OCI-LY7 (cell line): ENCODE data around the gene C15orf62. TPM values are rescaled to one million over a fixed set of nuclear protein-coding genes. Genes with fewer than 3 reads are reported as not detected.

Experiments used
- BruUV-seq: library from RNA; stranded (reverse); fragments of 400-500 nt; replicated peaks from 2 replicates; lab custom pipeline; 2021; lab: Mats Ljungman, UMichigan
- CTCF ChIA-PET: fragments of 300-600 bp; sonication (Branson Sonifier 250); formaldehyde crosslinking; loops from one replicate; lab custom pipeline; 2022; ENCODE audit warnings: antibody characterized with exemption; ENCODE audit not compliant: unreplicated experiment; lab: Charles Lee
- POLR2A ChIA-PET: fragments of 300-600 bp; sonication (Branson Sonifier 250); formaldehyde crosslinking; loops from one replicate; lab custom pipeline; 2022; ENCODE audit warnings: antibody characterized with exemption; lab: Charles Lee
- DNase-seq: peaks from one replicate; pipeline ENCODE4 v3.0.0-alpha.2; 2015; ENCODE audit warnings: low spot score
- H2AFZ ChIP-seq: fragments of 200-600 bp; sonication (generic), shearing (Covaris generic); 2 replicates; pipeline ENCODE4 v1.6.1; 2014; ENCODE audit warnings: mild to moderate bottlenecking, antibody characterized with exemption, low read length, moderate library complexity
- H3K27ac ChIP-seq: fragments of 200-600 bp; sonication (generic); 2 replicates; pipeline ENCODE4 v1.5.1; 2014; ENCODE audit warnings: mixed run types, low read depth, mild to moderate bottlenecking, moderate library complexity, low read length, inconsistent platforms; ENCODE audit not compliant: poor library complexity, severe bottlenecking
- H3K36me3 ChIP-seq: fragments of 200-600 bp; sonication (generic); 2 replicates; pipeline ENCODE4 v1.6.1; 2014; ENCODE audit warnings: mild to moderate bottlenecking, antibody characterized with exemption, low read length, moderate library complexity, mixed read lengths; ENCODE audit not compliant: insufficient read depth
- H3K4me1 ChIP-seq: fragments of 200-600 bp; sonication (generic); 2 replicates; pipeline ENCODE4 v1.5.1; 2014; ENCODE audit warnings: mild to moderate bottlenecking, low read length; ENCODE audit not compliant: insufficient read depth, poor library complexity, severe bottlenecking
- H3K4me2 ChIP-seq: fragments of 200-600 bp; sonication (generic); 2 replicates; pipeline ENCODE4 v1.6.1; 2014; ENCODE audit warnings: mild to moderate bottlenecking, low read length
- H3K4me3 ChIP-seq: fragments of 200-600 bp; sonication (generic); 2 replicates; pipeline ENCODE4 v1.5.1; 2014; ENCODE audit warnings: mild to moderate bottlenecking, low read depth, low read length; ENCODE audit not compliant: poor library complexity, severe bottlenecking
- H3K79me2 ChIP-seq: fragments of 200-600 bp; sonication (generic); 2 replicates; pipeline ENCODE4 v1.6.1; 2016; ENCODE audit warnings: low read depth, mild to moderate bottlenecking, low read length, moderate library complexity, mixed read lengths; ENCODE audit not compliant: insufficient read depth
- H3K9me2 ChIP-seq: fragments of 200-600 bp; sonication (generic); 2 replicates; pipeline ENCODE4 v1.6.1; 2016; ENCODE audit warnings: mild to moderate bottlenecking, low read length, mixed read lengths; ENCODE audit not compliant: insufficient read depth
- H3K9me3 ChIP-seq: fragments of 200-600 bp; sonication (generic); 2 replicates; pipeline ENCODE4 v1.6.1; 2014; ENCODE audit warnings: mild to moderate bottlenecking, mixed run types, low read length, mixed read lengths
- H4K20me1 ChIP-seq: fragments of 200-600 bp; sonication (generic); 2 replicates; pipeline ENCODE4 v1.6.1; 2014; ENCODE audit warnings: mild to moderate bottlenecking, antibody characterized with exemption, low read length, moderate library complexity, mixed read lengths; ENCODE audit not compliant: insufficient read depth
- EZH2phosphoT487 ChIP-seq: fragments of 200-600 bp; sonication (generic); IDR thresholded peaks from 2 replicates; pipeline ENCODE4 v1.6.1; 2018; ENCODE audit warnings: low read depth, borderline replicate concordance, mild to moderate bottlenecking, mixed run types, antibody characterized with exemption, low read length, moderate library complexity, mixed read lengths
- intact Hi-C: fragments of 100-400 bp; cut with micrococcal nuclease; formaldehyde crosslinking; loops from one replicate; pipeline ENCODE4 v1.10.0; 2022; ENCODE audit not compliant: unreplicated experiment
- total RNA-seq, 2 experiments: library from RNA; depleted of rRNA in 1 of 2; stranded (reverse); fragments of >200 nt in 1 of 2; shearing (Covaris generic) in 1 of 2; gene quantifications; 2 replicates each; pipeline ENCODE4 v1.2.3, GENCODE V29; 2014 to 2022
- TF ChIP-seq, protein P1 (sequence below): fragments of 200-600 bp; sonication (generic); conservative IDR thresholded peaks from 2 replicates; pipeline ENCODE4 v1.5.1; 2014; ENCODE audit warnings: mild to moderate bottlenecking, antibody characterized with exemption, low read length, moderate library complexity, mixed read lengths

The C15orf62 gene
- total RNA-seq, 2 experiments from 2014 or later: 2.7 to 4.7 TPM

DNA sequence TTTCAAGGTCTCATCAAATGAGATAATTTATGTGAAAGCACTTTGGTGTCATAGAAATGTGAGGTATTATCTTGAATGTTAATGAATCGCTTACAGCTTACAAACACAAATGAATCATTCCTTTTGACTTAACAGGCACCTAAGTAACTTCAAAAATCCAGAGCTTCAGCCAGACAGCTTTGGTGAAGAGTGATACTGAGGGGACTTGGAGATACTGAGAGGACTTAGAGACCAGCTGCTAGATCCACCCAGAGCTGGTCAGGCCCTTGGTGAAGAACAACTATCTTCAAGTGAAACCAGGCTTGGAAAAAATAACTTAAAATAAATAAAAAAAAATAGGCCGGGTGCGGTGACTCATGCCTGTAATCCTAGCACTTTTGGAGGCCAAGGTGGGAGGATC is 20.9 kb downstream of the C15orf62 start:
- BruUV-seq: no TSS peak
- ChIA-PET POLR2A (interaction anchor here (0.6 kb wide), 1 partner anchor 77 kb away, joined by 6 read pairs; no protein-coding TSS in a partner anchor), CTCF (no interaction called here)
- no peak for DNase-seq
- Histone ChIP-seq H3K9me3 (no peaks in the 10 kb centered on the region), H3K4me2 (no peak overlapping the region), H3K9me2 (no peaks in the 10 kb centered on the region), H2AFZ (no peak overlapping the region), H3K79me2 (0 out of 2 replicates have a peak, but pooled peaks cover 3% of the 10 kb centered on the region), H3K27ac (no peak overlapping the region), H3K36me3 (peaks cover 4% of the 10 kb centered on the region; the same call in 1 of the 2 replicates), H3K4me1 (peaks cover 20% of the 10 kb centered on the region), H4K20me1 (no peaks in the 10 kb centered on the region; the same call in 1 of the 2 replicates), H3K4me3 (no peak overlapping the region)
- intact Hi-C loops: no loop called here
- TF ChIP-seq EZH2phosphoT487: no peak
- TF ChIP-seq, protein P1, sequence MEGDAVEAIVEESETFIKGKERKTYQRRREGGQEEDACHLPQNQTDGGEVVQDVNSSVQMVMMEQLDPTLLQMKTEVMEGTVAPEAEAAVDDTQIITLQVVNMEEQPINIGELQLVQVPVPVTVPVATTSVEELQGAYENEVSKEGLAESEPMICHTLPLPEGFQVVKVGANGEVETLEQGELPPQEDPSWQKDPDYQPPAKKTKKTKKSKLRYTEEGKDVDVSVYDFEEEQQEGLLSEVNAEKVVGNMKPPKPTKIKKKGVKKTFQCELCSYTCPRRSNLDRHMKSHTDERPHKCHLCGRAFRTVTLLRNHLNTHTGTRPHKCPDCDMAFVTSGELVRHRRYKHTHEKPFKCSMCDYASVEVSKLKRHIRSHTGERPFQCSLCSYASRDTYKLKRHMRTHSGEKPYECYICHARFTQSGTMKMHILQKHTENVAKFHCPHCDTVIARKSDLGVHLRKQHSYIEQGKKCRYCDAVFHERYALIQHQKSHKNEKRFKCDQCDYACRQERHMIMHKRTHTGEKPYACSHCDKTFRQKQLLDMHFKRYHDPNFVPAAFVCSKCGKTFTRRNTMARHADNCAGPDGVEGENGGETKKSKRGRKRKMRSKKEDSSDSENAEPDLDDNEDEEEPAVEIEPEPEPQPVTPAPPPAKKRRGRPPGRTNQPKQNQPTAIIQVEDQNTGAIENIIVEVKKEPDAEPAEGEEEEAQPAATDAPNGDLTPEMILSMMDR: no peak

DNA sequence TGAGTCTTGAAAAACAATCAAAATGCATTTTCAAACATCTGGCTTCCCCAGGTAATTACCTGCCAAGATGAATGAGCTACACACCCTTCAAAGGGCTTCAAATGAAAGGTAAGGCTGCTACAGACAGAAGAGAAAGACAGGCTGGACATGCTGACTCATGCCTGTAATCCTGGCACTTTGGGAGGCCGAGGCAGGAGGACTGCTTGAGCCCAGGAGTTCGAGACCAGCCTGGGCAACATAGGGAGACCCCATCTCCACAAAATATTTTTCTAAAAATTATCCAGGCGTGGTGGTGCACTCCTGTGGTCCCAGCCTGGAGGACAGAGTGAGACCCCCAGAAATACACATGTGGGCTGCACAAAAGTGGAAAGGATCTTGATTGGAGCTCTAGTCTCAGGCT is 22.6 kb downstream of the C15orf62 start:
- no peaks in the 10 kb centered on the region for H3K9me2 ChIP-seq
- H3K4me3 ChIP-seq: no peak overlapping the region
- H3K9me3 ChIP-seq: no peaks in the 10 kb centered on the region
- no peaks in the 10 kb centered on the region; the same call in 1 of the 2 replicates for H4K20me1 ChIP-seq
- no peak overlapping the region for H3K4me2 ChIP-seq
- peaks cover 7% of the 10 kb centered on the region for H3K4me1 ChIP-seq
- H3K79me2 ChIP-seq: 0 out of 2 replicates have a peak, but pooled peaks cover 3% of the 10 kb centered on the region
- ChIA-PET CTCF (no interaction called here), POLR2A (interaction anchor here (0.7 to 1.2 kb wide), 3 partner anchors 24 to 148 kb away, joined by 3 read pairs; no protein-coding TSS in a partner anchor)
- no peak overlapping the region for H3K27ac ChIP-seq
- TF ChIP-seq EZH2phosphoT487: no peak
- TF ChIP-seq, protein P1: no peak
- intact Hi-C loops: no loop called here
- no peak overlapping the region for H2AFZ ChIP-seq
- DNase-seq: no peak
- peaks cover 4% of the 10 kb centered on the region; the same call in 1 of the 2 replicates for H3K36me3 ChIP-seq
- BruUV-seq: no TSS peak
